GM20000 (cell line): ENCODE results near the gene OSER1.

Experiments used
- DNase-seq: peaks from one replicate; pipeline ENCODE4 v3.0.0; 2012; ENCODE audit warnings: low spot score
- CTCF ChIP-seq: IDR thresholded peaks from 2 replicates; pipeline ENCODE4 v1.5.1; 2012; ENCODE audit warnings: mild to moderate bottlenecking, control low read depth; ENCODE audit errors: extremely low read depth, missing control alignments

Gene OSER1

GRCh38 chr20:44185574-44185973, 25.0 kb downstream of the OSER1 start:
- no peak for TF ChIP-seq CTCF
- DNase-seq, result no peak

DNA sequence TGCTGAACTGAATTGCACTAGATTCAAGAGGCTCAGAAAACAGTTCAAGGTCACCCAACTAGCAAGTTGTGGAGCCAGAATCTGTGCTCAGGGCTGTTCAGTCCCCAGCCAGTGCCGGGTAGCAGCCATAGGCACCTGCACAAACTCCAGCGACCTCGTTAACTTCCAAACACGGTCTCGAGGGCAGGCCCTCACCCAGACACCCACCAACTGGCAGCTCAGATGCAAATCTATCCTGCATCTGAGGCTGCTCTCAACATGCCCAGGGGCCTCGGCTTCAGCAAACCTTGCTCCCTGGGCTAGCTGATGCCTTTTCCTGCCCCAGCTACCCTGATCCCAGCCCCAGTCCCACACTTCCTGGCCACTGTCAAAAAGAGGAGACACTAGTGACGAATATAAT, 27.3 kb downstream of the OSER1 start:
- no peak for DNase-seq
- TF ChIP-seq CTCF, result no peak

- DNase-seq, result no peak
- TF ChIP-seq CTCF, result no peak
Measured at GRCh38 chr20:44182863-44183262, 27.7 kb downstream of the OSER1 start.

DNA sequence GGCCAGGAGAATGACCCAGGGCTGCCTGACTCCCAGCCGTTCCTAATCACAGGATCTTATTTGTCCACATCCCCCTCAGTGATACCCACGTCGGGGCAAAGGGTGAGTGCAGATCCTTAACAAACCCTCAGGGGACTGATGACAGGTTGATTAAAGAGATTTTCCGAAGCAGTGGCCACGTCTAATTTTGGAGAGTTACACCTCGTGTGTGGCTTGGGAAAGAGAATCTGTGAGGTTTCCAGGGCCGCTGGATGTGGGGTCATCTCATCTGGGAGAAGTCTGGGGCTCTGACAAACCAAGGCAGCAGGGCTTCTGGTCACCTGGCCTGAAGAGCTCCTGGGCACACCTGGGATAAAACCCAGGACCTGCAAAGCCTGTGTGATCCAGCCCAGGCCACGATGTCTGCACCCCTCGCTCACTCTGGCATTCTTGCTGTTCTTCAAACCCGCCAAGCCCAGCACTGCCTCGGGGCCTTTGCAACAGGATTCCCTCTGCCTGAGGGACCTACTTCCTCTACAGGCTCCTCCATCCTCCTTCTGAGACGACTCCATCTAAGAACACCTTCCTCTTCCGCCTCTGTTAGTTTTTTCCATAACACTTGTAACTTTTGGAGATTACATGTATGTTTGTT, 28.3 kb downstream of the OSER1 start:
- TF ChIP-seq CTCF, result no peak
- no peak for DNase-seq

DNA sequence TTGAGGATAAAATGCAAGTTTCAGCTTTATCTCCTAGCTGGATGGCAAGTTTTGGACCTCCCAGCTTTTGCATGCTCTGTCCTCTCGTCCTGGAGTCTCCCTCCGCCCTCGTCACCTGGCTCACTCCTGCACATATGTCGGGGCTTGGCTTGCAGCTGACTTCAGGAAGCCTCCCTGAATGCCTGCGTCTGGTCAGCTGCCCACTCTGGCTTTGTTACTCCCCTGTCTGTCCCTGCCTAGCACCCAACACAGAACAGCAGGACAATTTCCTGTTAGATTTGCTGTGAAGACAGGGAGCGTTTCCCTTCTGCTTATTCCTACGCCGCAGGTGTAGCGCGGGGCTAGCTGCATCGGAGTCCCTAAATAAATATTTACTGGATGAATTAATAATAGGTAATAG, 29.0 kb downstream of the OSER1 start:
- TF ChIP-seq CTCF, result no peak
- no peak for DNase-seq

- DNase-seq, result no peak
- TF ChIP-seq CTCF, result no peak
Measured at GRCh38 chr20:44180814-44181213, 29.8 kb downstream of the OSER1 start.

GRCh38 chr20:44176833-44177534, 33.6 kb downstream of the OSER1 start:
- no peak for TF ChIP-seq CTCF

More at GRCh38 chr20:44176833-44177534, 33.6 kb downstream of the OSER1 start:
- no peak for DNase-seq
